ENCODE results near the gene TSPAN4. TPM values are rescaled to one million over a fixed set of nuclear protein-coding genes. Genes with fewer than 3 reads are reported as not detected.

Gene TSPAN4
- total and polyA plus RNA-seq, 9 of the 15 experiments (the other 6 are each of a cell fraction or from before 2014, with no cell fraction given) = 0.07 to 31.0 (median 15.7) TPM

GRCh38 chr11:842370-843002 lies at the start of gene TSPAN4, which contains the start of gene POLR2L (continued):
- TF ChIP-seq RBM34 (IDR thresholded peaks at IDR 0.05; ENCODE audit: borderline replicate concordance, insufficient read depth, low read length) = no peak
- TF ChIP-seq ZNF324 (CRISPR knock-in tag; IDR thresholded peaks at IDR 0.05) = no peak
- no peak for TF ChIP-seq TAL1 (IDR thresholded peaks at IDR 0.05)
- TF ChIP-seq CHD2 (IDR thresholded peaks at IDR 0.05; ENCODE audit: low read depth, low read length) = peak; percentile 13; the same call in 1 of the 2 replicates
- TF ChIP-seq SIX5 (IDR thresholded peaks at IDR 0.05; ENCODE audit: borderline replicate concordance in 1 of 2, insufficient read depth in 1 of 2, low read depth in 1 of 2, low read length in 2 of 2) = peak in 1 of 2 experiments; percentile 52; a peak in 2 of 4 replicates
- peak; percentile 89 for TF ChIP-seq TARDBP (IDR thresholded peaks at IDR 0.05)
- TF ChIP-seq SOX6 (IDR thresholded peaks at IDR 0.05) = peak; percentile 50; the same call in 1 of the 2 replicates
- peak in 2 of 3 experiments; percentile 79 to 89 for TF ChIP-seq YY1 (IDR thresholded peaks at IDR 0.05; ENCODE audit: borderline replicate concordance in 1 of 3, control insufficient read depth in 1 of 3, extremely low read depth in 1 of 3, insufficient read depth in 3 of 3, insufficient read length in 1 of 3, insufficient replicate concordance in 2 of 3, low read depth in 1 of 3, low read length in 2 of 3)
- TF ChIP-seq, protein P1, sequence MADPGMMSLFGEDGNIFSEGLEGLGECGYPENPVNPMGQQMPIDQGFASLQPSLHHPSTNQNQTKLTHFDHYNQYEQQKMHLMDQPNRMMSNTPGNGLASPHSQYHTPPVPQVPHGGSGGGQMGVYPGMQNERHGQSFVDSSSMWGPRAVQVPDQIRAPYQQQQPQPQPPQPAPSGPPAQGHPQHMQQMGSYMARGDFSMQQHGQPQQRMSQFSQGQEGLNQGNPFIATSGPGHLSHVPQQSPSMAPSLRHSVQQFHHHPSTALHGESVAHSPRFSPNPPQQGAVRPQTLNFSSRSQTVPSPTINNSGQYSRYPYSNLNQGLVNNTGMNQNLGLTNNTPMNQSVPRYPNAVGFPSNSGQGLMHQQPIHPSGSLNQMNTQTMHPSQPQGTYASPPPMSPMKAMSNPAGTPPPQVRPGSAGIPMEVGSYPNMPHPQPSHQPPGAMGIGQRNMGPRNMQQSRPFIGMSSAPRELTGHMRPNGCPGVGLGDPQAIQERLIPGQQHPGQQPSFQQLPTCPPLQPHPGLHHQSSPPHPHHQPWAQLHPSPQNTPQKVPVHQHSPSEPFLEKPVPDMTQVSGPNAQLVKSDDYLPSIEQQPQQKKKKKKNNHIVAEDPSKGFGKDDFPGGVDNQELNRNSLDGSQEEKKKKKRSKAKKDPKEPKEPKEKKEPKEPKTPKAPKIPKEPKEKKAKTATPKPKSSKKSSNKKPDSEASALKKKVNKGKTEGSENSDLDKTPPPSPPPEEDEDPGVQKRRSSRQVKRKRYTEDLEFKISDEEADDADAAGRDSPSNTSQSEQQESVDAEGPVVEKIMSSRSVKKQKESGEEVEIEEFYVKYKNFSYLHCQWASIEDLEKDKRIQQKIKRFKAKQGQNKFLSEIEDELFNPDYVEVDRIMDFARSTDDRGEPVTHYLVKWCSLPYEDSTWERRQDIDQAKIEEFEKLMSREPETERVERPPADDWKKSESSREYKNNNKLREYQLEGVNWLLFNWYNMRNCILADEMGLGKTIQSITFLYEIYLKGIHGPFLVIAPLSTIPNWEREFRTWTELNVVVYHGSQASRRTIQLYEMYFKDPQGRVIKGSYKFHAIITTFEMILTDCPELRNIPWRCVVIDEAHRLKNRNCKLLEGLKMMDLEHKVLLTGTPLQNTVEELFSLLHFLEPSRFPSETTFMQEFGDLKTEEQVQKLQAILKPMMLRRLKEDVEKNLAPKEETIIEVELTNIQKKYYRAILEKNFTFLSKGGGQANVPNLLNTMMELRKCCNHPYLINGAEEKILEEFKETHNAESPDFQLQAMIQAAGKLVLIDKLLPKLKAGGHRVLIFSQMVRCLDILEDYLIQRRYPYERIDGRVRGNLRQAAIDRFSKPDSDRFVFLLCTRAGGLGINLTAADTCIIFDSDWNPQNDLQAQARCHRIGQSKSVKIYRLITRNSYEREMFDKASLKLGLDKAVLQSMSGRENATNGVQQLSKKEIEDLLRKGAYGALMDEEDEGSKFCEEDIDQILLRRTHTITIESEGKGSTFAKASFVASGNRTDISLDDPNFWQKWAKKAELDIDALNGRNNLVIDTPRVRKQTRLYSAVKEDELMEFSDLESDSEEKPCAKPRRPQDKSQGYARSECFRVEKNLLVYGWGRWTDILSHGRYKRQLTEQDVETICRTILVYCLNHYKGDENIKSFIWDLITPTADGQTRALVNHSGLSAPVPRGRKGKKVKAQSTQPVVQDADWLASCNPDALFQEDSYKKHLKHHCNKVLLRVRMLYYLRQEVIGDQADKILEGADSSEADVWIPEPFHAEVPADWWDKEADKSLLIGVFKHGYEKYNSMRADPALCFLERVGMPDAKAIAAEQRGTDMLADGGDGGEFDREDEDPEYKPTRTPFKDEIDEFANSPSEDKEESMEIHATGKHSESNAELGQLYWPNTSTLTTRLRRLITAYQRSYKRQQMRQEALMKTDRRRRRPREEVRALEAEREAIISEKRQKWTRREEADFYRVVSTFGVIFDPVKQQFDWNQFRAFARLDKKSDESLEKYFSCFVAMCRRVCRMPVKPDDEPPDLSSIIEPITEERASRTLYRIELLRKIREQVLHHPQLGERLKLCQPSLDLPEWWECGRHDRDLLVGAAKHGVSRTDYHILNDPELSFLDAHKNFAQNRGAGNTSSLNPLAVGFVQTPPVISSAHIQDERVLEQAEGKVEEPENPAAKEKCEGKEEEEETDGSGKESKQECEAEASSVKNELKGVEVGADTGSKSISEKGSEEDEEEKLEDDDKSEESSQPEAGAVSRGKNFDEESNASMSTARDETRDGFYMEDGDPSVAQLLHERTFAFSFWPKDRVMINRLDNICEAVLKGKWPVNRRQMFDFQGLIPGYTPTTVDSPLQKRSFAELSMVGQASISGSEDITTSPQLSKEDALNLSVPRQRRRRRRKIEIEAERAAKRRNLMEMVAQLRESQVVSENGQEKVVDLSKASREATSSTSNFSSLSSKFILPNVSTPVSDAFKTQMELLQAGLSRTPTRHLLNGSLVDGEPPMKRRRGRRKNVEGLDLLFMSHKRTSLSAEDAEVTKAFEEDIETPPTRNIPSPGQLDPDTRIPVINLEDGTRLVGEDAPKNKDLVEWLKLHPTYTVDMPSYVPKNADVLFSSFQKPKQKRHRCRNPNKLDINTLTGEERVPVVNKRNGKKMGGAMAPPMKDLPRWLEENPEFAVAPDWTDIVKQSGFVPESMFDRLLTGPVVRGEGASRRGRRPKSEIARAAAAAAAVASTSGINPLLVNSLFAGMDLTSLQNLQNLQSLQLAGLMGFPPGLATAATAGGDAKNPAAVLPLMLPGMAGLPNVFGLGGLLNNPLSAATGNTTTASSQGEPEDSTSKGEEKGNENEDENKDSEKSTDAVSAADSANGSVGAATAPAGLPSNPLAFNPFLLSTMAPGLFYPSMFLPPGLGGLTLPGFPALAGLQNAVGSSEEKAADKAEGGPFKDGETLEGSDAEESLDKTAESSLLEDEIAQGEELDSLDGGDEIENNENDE (IDR thresholded peaks at IDR 0.05; ENCODE audit: low read depth, low read length) = no peak
- 0 out of 2 replicates have a peak, but pooled peaks have one; percentile 38 for TF ChIP-seq HIVEP1 (CRISPR knock-in tag; IDR thresholded peaks at IDR 0.05)
- peak; percentile 73 for TF ChIP-seq CCNT2 (IDR thresholded peaks at IDR 0.05; ENCODE audit: borderline replicate concordance, extremely low read depth, insufficient read length, low read depth, low read length)
- peak; percentile 84 for TF ChIP-seq VEZF1 (CRISPR knock-in tag; IDR thresholded peaks at IDR 0.05)
- no peak for TF ChIP-seq ZNF717 (CRISPR knock-in tag; IDR thresholded peaks at IDR 0.05)

Measured in K562 (cell line).